ENCODE data around the gene TRIM16. TPM values are rescaled to one million over a fixed set of nuclear protein-coding genes. Genes with fewer than 3 reads are reported as not detected.
"Not testable (repeated sequence)": the region's sequence is repeated elsewhere in the genome, so short reads cannot be mapped to it uniquely, and the experiment has no call there.

The TRIM16 gene
- total RNA-seq, 2 donors from 2014 or later = 19.7 to 72.2 TPM

GRCh38 chr17:15650741-15651582 is 33.1 kb downstream of the TRIM16 start:
- intact Hi-C loops (cut with DNase I) = no loop called here
- TF ChIP-seq POLR2A (IDR thresholded peaks at IDR 0.05) = no peak
- TF ChIP-seq CTCF (IDR thresholded peaks at IDR 0.05) = no peak
- no peak for TF ChIP-seq POLR2AphosphoS5 (IDR thresholded peaks at IDR 0.05)
- peaks cover 7% of the 10 kb centered on the region for H3K4me1 ChIP-seq (replicated peaks)
- no peaks in the 10 kb centered on the region for H3K27me3 ChIP-seq (replicated peaks; ENCODE audit: insufficient read depth)
- peak overlapping the region; percentile 16 to 20 for H3K4me3 ChIP-seq
- no peaks in the 10 kb centered on the region for H3K9me3 ChIP-seq
- H3K27ac ChIP-seq = peak overlapping the region; percentile 1 to 48
- 31% methylated on average over 14 of the region's 14 CpGs for WGBS
- H3K36me3 ChIP-seq = no peaks in the 10 kb centered on the region
- DNase-seq (ENCODE audit: low spot score) = no peak

- Histone ChIP-seq H3K4me3 (no peak overlapping the region), H3K9me3 (no peaks in the 10 kb centered on the region), H3K27ac (no peak overlapping the region), H3K27me3 (replicated peaks; ENCODE audit: insufficient read depth) (no peaks in the 10 kb centered on the region), H3K4me1 (replicated peaks) (peaks cover 7% of the 10 kb centered on the region), H3K36me3 (no peaks in the 10 kb centered on the region)
- no peak for DNase-seq (ENCODE audit: low spot score)
- peak; percentile 31 for TF ChIP-seq POLR2AphosphoS5 (IDR thresholded peaks at IDR 0.05)
- TF ChIP-seq POLR2A (IDR thresholded peaks at IDR 0.05) = no peak
- intact Hi-C loops (cut with DNase I) = no loop called here
- WGBS = 17% methylated on average over 6 of the region's 6 CpGs
Observed at GRCh38 chr17:15649861-15650421, 34.2 kb downstream of the TRIM16 start.

- 84% methylated on average over 5 of the region's 5 CpGs for WGBS
- no peak for DNase-seq (ENCODE audit: low spot score)
- Histone ChIP-seq H3K36me3 (no peaks in the 10 kb centered on the region), H3K27ac (no peak overlapping the region), H3K4me1 (replicated peaks) (peaks cover 7% of the 10 kb centered on the region), H3K27me3 (replicated peaks; ENCODE audit: insufficient read depth) (no peaks in the 10 kb centered on the region), H3K4me3 (no peak overlapping the region), H3K9me3 (no peaks in the 10 kb centered on the region)
- no peak for TF ChIP-seq CTCF (IDR thresholded peaks at IDR 0.05)
- TF ChIP-seq POLR2AphosphoS5 (IDR thresholded peaks at IDR 0.05) = no peak
- TF ChIP-seq POLR2A (IDR thresholded peaks at IDR 0.05) = no peak
- intact Hi-C loops (cut with DNase I) = no loop called here
Observed at GRCh38 chr17:15648386-15648785, 35.7 kb downstream of the TRIM16 start.

- H3K4me3 ChIP-seq; DNase-seq (ENCODE audit: low spot score); H3K9me3 ChIP-seq; H3K4me1 ChIP-seq (replicated peaks); intact Hi-C loops (cut with DNase I); H3K27me3 ChIP-seq (replicated peaks; ENCODE audit: insufficient read depth); H3K36me3 ChIP-seq: not testable (repeated sequence)
- 13% methylated on average over 5 of the region's 5 CpGs for WGBS
- peak overlapping the region in 1 of 2 donors; percentile 36 for H3K27ac ChIP-seq
Observed at GRCh38 chr17:15645942-15646312, 38.2 kb downstream of the TRIM16 start.

GRCh38 chr17:15645099-15645941 is 38.8 kb downstream of the TRIM16 start:
- WGBS = 32% methylated on average over 10 of the region's 10 CpGs
- intact Hi-C loops (cut with DNase I); H3K27me3 ChIP-seq (replicated peaks; ENCODE audit: insufficient read depth); H3K4me3 ChIP-seq; DNase-seq (ENCODE audit: low spot score); H3K36me3 ChIP-seq; H3K9me3 ChIP-seq; H3K4me1 ChIP-seq (replicated peaks): not testable (repeated sequence)
- H3K27ac ChIP-seq = peak overlapping the region in 1 of 2 donors; percentile 36

- H3K27me3 ChIP-seq (replicated peaks; ENCODE audit: insufficient read depth); H3K4me1 ChIP-seq (replicated peaks); H3K9me3 ChIP-seq; H3K27ac ChIP-seq; DNase-seq (ENCODE audit: low spot score); H3K4me3 ChIP-seq; H3K36me3 ChIP-seq; intact Hi-C loops (cut with DNase I): not testable (repeated sequence)
- 27% methylated on average over 5 of the region's 12 CpGs for WGBS
Observed at GRCh38 chr17:15642505-15643251, 41.4 kb downstream of the TRIM16 start.

- H3K36me3 ChIP-seq; intact Hi-C loops (cut with DNase I); H3K4me1 ChIP-seq (replicated peaks); H3K4me3 ChIP-seq; DNase-seq (ENCODE audit: low spot score); H3K27me3 ChIP-seq (replicated peaks; ENCODE audit: insufficient read depth); H3K9me3 ChIP-seq; H3K27ac ChIP-seq: not testable (repeated sequence)
- 97% methylated on average over 4 of the region's 4 CpGs for WGBS
Observed at GRCh38 chr17:15642014-15642413, 42.1 kb downstream of the TRIM16 start.

GRCh38 chr17:15630930-15631453 is 53.1 kb downstream of the TRIM16 start:
- WGBS = 88% methylated on average over 2 of the region's 2 CpGs
- intact Hi-C loops (cut with DNase I); H3K27me3 ChIP-seq (replicated peaks; ENCODE audit: insufficient read depth); H3K9me3 ChIP-seq; H3K4me1 ChIP-seq (replicated peaks); DNase-seq (ENCODE audit: low spot score); H3K36me3 ChIP-seq; H3K27ac ChIP-seq; H3K4me3 ChIP-seq: not testable (repeated sequence)

GRCh38 chr17:15629991-15630390 is 54.1 kb downstream of the TRIM16 start:
- H3K9me3 ChIP-seq; DNase-seq (ENCODE audit: low spot score); intact Hi-C loops (cut with DNase I); H3K4me3 ChIP-seq; H3K27ac ChIP-seq; H3K4me1 ChIP-seq (replicated peaks); H3K36me3 ChIP-seq; H3K27me3 ChIP-seq (replicated peaks; ENCODE audit: insufficient read depth): not testable (repeated sequence)
- 85% methylated on average over 7 of the region's 7 CpGs for WGBS
